ENCODE data around the gene PCCA.

The PCCA gene

DNA sequence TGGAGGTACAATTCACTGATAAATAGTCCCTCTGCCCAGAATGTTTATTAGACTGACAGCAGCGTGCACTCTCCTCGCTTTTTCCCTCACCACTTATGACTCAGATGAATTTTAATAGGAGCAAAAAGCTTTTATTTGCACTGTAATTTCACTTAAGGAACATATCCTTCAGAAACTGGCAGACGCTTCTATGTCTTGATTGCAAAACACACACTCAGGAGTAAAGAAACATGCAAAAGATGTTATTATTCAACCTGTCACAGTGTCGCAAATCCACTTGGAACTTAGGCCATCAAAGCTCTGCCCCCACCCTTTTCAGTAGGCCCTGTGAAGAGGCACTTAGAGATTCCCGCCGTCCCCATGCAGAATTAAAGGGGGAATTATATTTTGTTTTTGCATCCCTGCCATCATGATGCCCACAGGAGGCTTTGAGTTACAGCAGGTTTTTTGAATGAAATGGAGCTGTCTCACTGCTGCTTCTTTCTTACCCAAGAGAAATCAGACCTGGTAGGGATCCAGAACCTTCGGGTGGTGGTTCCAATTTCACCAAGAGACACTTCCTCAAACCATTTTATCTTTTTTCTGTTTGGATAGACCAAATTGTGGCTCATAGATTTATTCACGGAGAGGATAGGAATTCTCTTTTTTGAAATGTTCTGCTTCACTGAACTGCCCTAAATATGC, 425.2 kb downstream of the PCCA start:
- no peak overlapping the region for H2AFZ ChIP-seq (ENCODE audit: low read length, unreplicated experiment)
- no peak overlapping the region for H3K27ac ChIP-seq (ENCODE audit: low read depth, low read length)
- peaks cover 7% of the 10 kb centered on the region for H3K4me1 ChIP-seq (ENCODE audit: control insufficient read depth, insufficient read depth, low read length, unreplicated experiment)
- H3K79me2 ChIP-seq (ENCODE audit: control insufficient read depth, insufficient read depth, low read length, unreplicated experiment): no peaks in the 10 kb centered on the region
- H3K27me3 ChIP-seq (ENCODE audit: insufficient read depth, low read length): no peaks in the 10 kb centered on the region
- no peaks in the 10 kb centered on the region for H3K36me3 ChIP-seq (ENCODE audit: insufficient read depth, low read length)
- no peak overlapping the region for H3K4me3 ChIP-seq (ENCODE audit: low read depth, low read length)

DNA sequence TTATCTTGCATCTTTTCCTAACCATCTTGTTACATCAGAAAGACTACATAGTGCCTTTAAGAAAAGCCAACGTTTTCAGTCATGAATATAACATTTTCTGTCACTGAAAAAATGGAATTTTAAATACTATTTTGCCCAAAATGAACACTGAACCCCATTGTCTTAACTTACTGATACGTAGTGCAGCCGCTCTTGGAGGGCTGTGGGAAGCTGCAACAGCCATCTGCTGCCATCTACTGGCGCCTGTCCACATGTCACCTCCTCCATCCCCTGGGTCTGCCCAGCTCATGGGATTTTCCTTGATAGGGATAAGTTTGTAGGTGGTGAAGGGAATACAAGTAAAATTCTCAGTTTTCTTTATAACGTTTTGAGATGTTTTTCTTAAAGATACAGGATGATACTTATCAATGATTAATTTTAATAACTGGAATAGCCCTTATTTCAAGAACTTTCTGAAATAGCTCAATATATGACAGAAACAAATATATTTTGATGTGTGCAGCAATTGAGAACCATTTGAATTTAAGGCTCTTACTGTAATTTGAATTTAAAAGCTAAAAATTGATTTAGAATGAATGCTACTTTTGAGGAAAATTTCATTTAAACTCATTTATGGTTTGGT, 426.0 kb downstream of the PCCA start:
- H3K4me3 ChIP-seq (ENCODE audit: low read depth, low read length): no peak overlapping the region
- H3K27ac ChIP-seq (ENCODE audit: low read depth, low read length): no peak overlapping the region
- no peaks in the 10 kb centered on the region for H3K36me3 ChIP-seq (ENCODE audit: insufficient read depth, low read length)
- no peaks in the 10 kb centered on the region for H3K27me3 ChIP-seq (ENCODE audit: insufficient read depth, low read length)
- peaks cover 7% of the 10 kb centered on the region for H3K4me1 ChIP-seq (ENCODE audit: control insufficient read depth, insufficient read depth, low read length, unreplicated experiment)
- H3K79me2 ChIP-seq (ENCODE audit: control insufficient read depth, insufficient read depth, low read length, unreplicated experiment): no peaks in the 10 kb centered on the region
- H2AFZ ChIP-seq (ENCODE audit: low read length, unreplicated experiment): no peak overlapping the region

DNA sequence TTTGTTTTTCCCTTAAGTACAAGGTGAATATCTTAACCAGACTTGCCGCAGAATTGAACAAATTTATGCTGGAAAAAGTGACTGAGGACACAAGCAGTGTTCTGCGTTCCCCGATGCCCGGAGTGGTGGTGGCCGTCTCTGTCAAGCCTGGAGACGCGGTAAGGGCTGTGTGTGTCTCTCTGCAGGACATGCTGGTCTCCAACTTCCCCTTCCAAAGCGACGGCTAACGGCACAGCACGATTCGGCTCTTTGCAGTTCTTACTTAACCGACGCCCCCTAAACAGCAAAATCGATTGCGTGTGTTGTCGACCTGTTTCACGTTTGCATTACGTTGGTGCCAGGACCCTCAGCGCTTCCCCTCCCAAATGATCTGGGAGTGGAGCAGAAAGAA, 426.5 kb downstream of the PCCA start:
- no peak overlapping the region for H2AFZ ChIP-seq (ENCODE audit: low read length, unreplicated experiment)
- no peak overlapping the region for H3K4me3 ChIP-seq (ENCODE audit: low read depth, low read length)
- H3K4me1 ChIP-seq (ENCODE audit: control insufficient read depth, insufficient read depth, low read length, unreplicated experiment): peaks cover 7% of the 10 kb centered on the region
- H3K79me2 ChIP-seq (ENCODE audit: control insufficient read depth, insufficient read depth, low read length, unreplicated experiment): no peaks in the 10 kb centered on the region
- no peaks in the 10 kb centered on the region for H3K27me3 ChIP-seq (ENCODE audit: insufficient read depth, low read length)
- no peaks in the 10 kb centered on the region for H3K36me3 ChIP-seq (ENCODE audit: insufficient read depth, low read length)
- no peak overlapping the region for H3K27ac ChIP-seq (ENCODE audit: low read depth, low read length)

DNA sequence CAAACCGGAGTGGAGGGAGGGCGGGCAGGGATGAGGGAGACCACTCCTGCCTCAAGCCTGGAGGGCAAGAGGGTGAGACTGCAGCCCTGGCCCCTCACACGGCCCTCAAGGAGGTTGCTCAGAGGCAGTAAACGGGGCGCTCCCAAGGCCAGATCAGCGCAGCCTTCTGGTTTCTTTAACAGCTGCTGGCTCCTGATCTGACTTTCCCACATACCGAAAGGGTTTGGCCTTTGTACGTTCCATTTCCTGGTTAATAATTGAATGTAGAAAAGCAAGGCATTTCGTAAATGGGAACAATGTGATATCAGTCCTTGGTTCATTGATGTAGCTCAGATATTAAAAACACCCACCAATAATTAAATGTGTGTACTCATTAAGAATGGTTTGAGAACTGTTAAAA, 428.2 kb downstream of the PCCA start:
- H3K27ac ChIP-seq (ENCODE audit: low read depth, low read length): no peak overlapping the region
- H3K79me2 ChIP-seq (ENCODE audit: control insufficient read depth, insufficient read depth, low read length, unreplicated experiment): no peaks in the 10 kb centered on the region
- no peaks in the 10 kb centered on the region for H3K27me3 ChIP-seq (ENCODE audit: insufficient read depth, low read length)
- H3K36me3 ChIP-seq (ENCODE audit: insufficient read depth, low read length): no peaks in the 10 kb centered on the region
- H3K4me1 ChIP-seq (ENCODE audit: control insufficient read depth, insufficient read depth, low read length, unreplicated experiment): peaks cover 7% of the 10 kb centered on the region
- H2AFZ ChIP-seq (ENCODE audit: low read length, unreplicated experiment): no peak overlapping the region
- H3K4me3 ChIP-seq (ENCODE audit: low read depth, low read length): no peak overlapping the region

DNA sequence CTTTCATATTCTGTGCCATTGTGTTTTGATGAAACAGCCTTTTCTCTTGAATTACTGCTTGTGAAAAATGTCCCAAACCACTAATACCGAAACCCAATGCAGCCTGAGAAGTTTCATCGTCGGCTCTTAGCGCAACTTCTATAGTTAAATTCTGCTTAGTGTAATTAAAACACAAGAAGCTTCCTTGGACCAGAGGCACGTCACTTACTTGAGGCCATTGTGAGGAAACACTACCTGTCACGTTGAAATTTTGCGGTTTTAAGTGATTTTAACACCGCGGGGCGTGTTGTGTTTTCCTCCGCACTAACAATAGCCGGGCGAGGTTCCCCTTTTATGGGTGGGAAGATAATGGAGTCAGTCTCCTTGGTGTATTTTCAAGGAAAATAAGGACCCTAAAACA, 428.8 kb downstream of the PCCA start:
- no peak overlapping the region for H3K4me3 ChIP-seq (ENCODE audit: low read depth, low read length)
- no peak overlapping the region for H3K27ac ChIP-seq (ENCODE audit: low read depth, low read length)
- no peaks in the 10 kb centered on the region for H3K36me3 ChIP-seq (ENCODE audit: insufficient read depth, low read length)
- H2AFZ ChIP-seq (ENCODE audit: low read length, unreplicated experiment): no peak overlapping the region
- no peaks in the 10 kb centered on the region for H3K27me3 ChIP-seq (ENCODE audit: insufficient read depth, low read length)
- no peaks in the 10 kb centered on the region for H3K79me2 ChIP-seq (ENCODE audit: control insufficient read depth, insufficient read depth, low read length, unreplicated experiment)
- H3K4me1 ChIP-seq (ENCODE audit: control insufficient read depth, insufficient read depth, low read length, unreplicated experiment): peaks cover 7% of the 10 kb centered on the region

DNA sequence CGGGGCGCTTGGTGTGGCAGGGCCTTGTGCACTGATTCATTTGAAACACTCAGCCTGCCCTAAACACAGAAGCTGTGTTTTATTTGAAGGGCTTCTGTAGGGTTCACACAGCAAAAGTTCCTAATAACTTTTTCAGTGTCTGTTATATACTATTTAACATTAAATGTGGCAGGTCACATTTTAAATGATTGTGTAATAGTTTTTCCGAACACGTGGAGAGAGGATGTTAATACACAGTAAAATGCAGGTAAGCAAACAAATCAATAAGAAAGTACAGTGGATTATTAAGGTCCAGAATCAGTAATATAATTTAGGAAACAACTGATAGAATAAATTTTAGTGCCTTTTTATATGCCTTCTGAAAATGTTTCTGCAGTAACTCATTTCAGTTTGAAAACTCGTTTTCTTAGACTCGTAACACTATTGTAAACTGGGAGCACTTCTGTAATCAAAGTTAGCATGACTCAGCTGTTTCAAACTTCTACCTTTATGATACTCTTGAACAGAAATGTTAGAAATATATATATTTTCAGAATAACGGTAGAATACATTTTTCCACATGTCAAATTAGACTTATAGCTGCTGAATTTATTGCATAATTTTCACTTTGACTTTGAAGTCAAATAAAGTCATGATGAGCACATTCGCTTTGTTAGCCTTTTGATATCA, 429.6 kb downstream of the PCCA start:
- H3K36me3 ChIP-seq (ENCODE audit: insufficient read depth, low read length): no peaks in the 10 kb centered on the region
- H3K4me1 ChIP-seq (ENCODE audit: control insufficient read depth, insufficient read depth, low read length, unreplicated experiment): peaks cover 7% of the 10 kb centered on the region
- H2AFZ ChIP-seq (ENCODE audit: low read length, unreplicated experiment): no peak overlapping the region
- no peak overlapping the region for H3K27ac ChIP-seq (ENCODE audit: low read depth, low read length)
- H3K79me2 ChIP-seq (ENCODE audit: control insufficient read depth, insufficient read depth, low read length, unreplicated experiment): no peaks in the 10 kb centered on the region
- H3K27me3 ChIP-seq (ENCODE audit: insufficient read depth, low read length): no peaks in the 10 kb centered on the region
- no peak overlapping the region for H3K4me3 ChIP-seq (ENCODE audit: low read depth, low read length)

DNA sequence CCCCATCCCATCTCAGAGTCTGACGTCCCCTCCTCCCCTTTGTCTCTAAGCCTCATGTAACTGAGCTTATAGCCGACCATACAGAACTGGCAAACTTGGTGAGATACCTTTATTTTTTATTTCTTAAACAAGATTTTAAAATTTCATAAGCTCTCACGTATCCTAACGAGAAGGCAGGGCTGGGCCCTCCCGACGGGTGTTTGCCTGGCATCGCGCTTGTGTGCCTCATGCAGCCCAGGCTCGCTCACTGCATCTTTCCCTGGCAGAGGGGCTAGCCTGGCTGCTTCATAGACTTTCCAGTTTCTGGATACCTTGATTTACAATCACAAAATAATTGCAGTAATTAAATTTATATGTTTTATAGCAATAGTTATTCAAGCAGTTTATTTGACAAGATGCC, 430.7 kb downstream of the PCCA start:
- H3K27me3 ChIP-seq (ENCODE audit: insufficient read depth, low read length): no peaks in the 10 kb centered on the region
- no peaks in the 10 kb centered on the region for H3K36me3 ChIP-seq (ENCODE audit: insufficient read depth, low read length)
- no peak overlapping the region for H3K4me3 ChIP-seq (ENCODE audit: low read depth, low read length)

DNA sequence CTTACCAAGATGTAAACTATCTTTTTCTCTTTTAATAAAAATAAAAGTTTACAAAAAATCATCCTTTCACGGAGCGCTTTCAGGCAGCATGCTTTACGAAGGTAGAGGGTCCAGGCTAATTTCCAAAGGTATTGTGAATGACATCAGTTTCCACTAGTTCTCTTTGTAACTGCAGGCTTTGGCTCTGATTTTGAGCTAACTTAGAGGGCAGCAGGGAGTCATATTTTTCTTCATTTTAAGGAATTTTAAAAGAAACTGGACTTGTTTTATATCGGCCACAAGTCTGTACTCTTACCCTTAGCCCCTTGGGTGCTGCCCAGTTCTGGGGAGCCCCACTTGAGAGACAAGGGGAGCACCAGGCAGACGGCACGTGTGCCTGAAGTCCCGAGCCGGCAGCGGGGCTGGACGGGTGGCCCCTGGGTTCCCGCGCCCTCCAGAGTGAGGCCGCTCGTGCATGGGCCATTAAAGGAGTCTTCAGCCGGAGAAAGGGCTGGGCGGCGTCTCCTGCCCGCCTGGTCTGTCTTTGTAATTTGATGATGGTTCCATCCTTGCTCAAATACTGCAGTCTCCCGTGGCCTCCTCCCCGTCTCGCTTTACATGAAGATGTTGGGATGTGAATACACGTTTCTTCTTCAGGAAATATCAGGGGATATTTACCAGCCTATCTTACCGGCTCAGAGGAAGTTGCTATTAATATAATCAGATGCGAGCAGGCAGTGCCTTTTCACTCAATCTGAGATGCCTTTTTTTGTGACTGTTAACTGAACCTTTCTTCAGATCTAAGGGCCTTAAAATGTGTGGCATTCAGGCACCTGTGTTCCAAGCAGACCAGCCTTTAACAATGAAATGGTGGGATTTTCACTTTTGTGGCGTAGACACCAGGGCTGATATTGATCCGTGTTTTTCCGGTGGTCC, 432.3 kb downstream of the PCCA start:
- H3K4me1 ChIP-seq (ENCODE audit: control insufficient read depth, insufficient read depth, low read length, unreplicated experiment): no peaks in the 10 kb centered on the region

More for the DNA sequence above, 430.7 kb downstream of the PCCA start:
- Histone ChIP-seq H2AFZ (ENCODE audit: low read length, unreplicated experiment) (no peak overlapping the region), H3K79me2 (ENCODE audit: control insufficient read depth, insufficient read depth, low read length, unreplicated experiment) (no peaks in the 10 kb centered on the region), H3K4me1 (ENCODE audit: control insufficient read depth, insufficient read depth, low read length, unreplicated experiment) (peaks cover under 1% of the 10 kb centered on the region), H3K27ac (ENCODE audit: low read depth, low read length) (no peak overlapping the region)

DNA sequence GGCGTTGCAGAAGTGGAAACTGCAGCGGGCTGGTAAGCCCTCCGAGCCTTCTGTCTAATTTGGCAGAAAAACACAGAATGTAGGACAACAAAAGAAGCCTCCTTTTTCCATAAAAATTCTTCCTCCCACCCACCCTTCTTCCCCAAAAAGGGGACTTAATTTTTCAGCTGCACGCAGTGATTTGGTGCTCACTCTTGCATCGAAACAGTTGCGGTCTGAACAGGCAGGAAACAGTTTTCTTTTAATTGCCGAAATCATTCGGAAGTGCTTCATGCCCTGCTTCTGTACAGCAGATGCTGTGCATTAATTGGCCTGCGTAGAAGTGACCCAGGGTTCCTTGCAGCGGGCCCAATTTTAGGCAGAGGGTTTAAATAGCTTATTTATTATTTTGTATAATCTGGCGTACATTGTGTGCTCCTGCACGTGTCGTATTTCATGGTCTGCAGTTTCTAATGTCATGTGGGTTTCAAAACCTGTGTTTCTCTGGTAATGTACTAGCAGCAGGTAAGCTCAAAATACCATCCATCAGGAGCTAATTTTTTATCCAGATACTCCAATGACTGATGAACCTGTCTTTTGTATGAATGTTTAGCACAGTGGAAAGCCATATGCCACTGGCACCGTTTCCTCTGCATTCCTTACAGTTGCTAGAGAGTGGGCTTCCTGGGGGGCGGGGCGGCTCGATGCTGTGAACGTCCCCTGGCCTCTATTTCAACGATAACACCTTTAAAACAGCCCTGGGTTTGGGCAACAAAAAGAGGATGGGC, 433.1 kb downstream of the PCCA start:
- Histone ChIP-seq H3K4me1 (ENCODE audit: control insufficient read depth, insufficient read depth, low read length, unreplicated experiment) (no peaks in the 10 kb centered on the region), H3K36me3 (ENCODE audit: insufficient read depth, low read length) (no peaks in the 10 kb centered on the region), H3K4me3 (ENCODE audit: low read depth, low read length) (no peak overlapping the region), H2AFZ (ENCODE audit: low read length, unreplicated experiment) (no peak overlapping the region), H3K27me3 (ENCODE audit: insufficient read depth, low read length) (no peaks in the 10 kb centered on the region), H3K79me2 (ENCODE audit: control insufficient read depth, insufficient read depth, low read length, unreplicated experiment) (no peaks in the 10 kb centered on the region), H3K27ac (ENCODE audit: low read depth, low read length) (no peak overlapping the region)

More for the DNA sequence above, 432.3 kb downstream of the PCCA start:
- Histone ChIP-seq H3K4me3 (ENCODE audit: low read depth, low read length) (no peak overlapping the region), H2AFZ (ENCODE audit: low read length, unreplicated experiment) (no peak overlapping the region), H3K27me3 (ENCODE audit: insufficient read depth, low read length) (no peaks in the 10 kb centered on the region), H3K79me2 (ENCODE audit: control insufficient read depth, insufficient read depth, low read length, unreplicated experiment) (no peaks in the 10 kb centered on the region), H3K27ac (ENCODE audit: low read depth, low read length) (no peak overlapping the region), H3K36me3 (ENCODE audit: insufficient read depth, low read length) (no peaks in the 10 kb centered on the region)
